Caco-2 (cell line): ENCODE data around the gene CAPZB. TPM values are rescaled to one million over a fixed set of nuclear protein-coding genes. Genes with fewer than 3 reads are reported as not detected.

Experiments used
- BruUV-seq: library from RNA; stranded (reverse); fragments of 400-500 nt; replicated peaks from 2 replicates; lab custom pipeline; 2021; lab: Mats Ljungman, UMichigan
- CTCF ChIA-PET: fragments of 300-600 bp; sonication (Branson Sonifier 250); formaldehyde crosslinking; loops from one replicate; lab custom pipeline; 2022; ENCODE audit warnings: antibody characterized with exemption; lab: Charles Lee
- POLR2A ChIA-PET: fragments of 300-600 bp; sonication (Branson Sonifier 250); formaldehyde crosslinking; loops from one replicate; lab custom pipeline; 2022; ENCODE audit warnings: antibody characterized with exemption; lab: Charles Lee
- DNase-seq, 2 experiments: peaks; one replicate each; pipeline versions ENCODE4 v3.0.0 to v3.0.0-alpha.2; 2020 to 2022
- H3K27me3 ChIP-seq: replicated peaks from 2 replicates; pipeline ENCODE4 v1.6.0; 2011; ENCODE audit warnings: low read length; ENCODE audit not compliant: control insufficient read depth, insufficient read depth
- H3K36me3 ChIP-seq: 2 replicates; pipeline ENCODE4 v1.5.1; 2011; ENCODE audit warnings: low read length; ENCODE audit not compliant: control insufficient read depth, insufficient read depth
- H3K4me1 ChIP-seq: fragments of 250-450 bp; sonication (Bioruptor Pico); 2 replicates; pipeline ENCODE4 v1.5.1; 2020; ENCODE audit warnings: mild to moderate bottlenecking
- H3K4me3 ChIP-seq: 2 replicates; pipeline ENCODE4 v1.5.1; 2011; ENCODE audit warnings: low read depth, mild to moderate bottlenecking, control low read depth, low read length
- H3K9me3 ChIP-seq: fragments of 250-450 bp; sonication (Bioruptor Pico); 2 replicates; pipeline ENCODE4 v1.5.1; 2020; ENCODE audit warnings: mild to moderate bottlenecking, moderate library complexity
- H3K27ac Mint-ChIP-seq: one replicate; pipeline ENCODE4 v1.8.0; 2022; ENCODE audit warnings: mixed read lengths; ENCODE audit not compliant: unreplicated experiment
- H3K27me3 Mint-ChIP-seq: one replicate; pipeline ENCODE4 v1.8.0; 2022; ENCODE audit warnings: mixed read lengths; ENCODE audit not compliant: insufficient read depth, unreplicated experiment
- H3K36me3 Mint-ChIP-seq: one replicate; pipeline ENCODE4 v1.8.0; 2022; ENCODE audit warnings: mild to moderate bottlenecking, mixed read lengths; ENCODE audit not compliant: insufficient read depth, unreplicated experiment
- H3K4me1 Mint-ChIP-seq: one replicate; pipeline ENCODE4 v1.8.0; 2022; ENCODE audit warnings: low read depth, mixed read lengths; ENCODE audit not compliant: unreplicated experiment
- H3K4me3 Mint-ChIP-seq: one replicate; pipeline ENCODE4 v1.8.0; 2022; ENCODE audit warnings: mild to moderate bottlenecking, moderate library complexity, mixed read lengths; ENCODE audit not compliant: unreplicated experiment
- H3K9me3 Mint-ChIP-seq: one replicate; pipeline ENCODE4 v1.8.0; 2022; ENCODE audit warnings: mixed read lengths; ENCODE audit not compliant: unreplicated experiment
- intact Hi-C: fragments of 100-400 bp; cut with micrococcal nuclease; formaldehyde crosslinking; loops from one replicate; pipeline ENCODE4 v1.10.0; 2022; ENCODE audit not compliant: unreplicated experiment
- total RNA-seq: library from RNA; stranded (reverse); gene quantifications from 2 replicates; pipeline ENCODE4 v1.2.3, GENCODE V29; 2022
- TF ChIP-seq, protein P1 (sequence below), 2 experiments: fragments of 200-600 bp in 1 of 2; IDR thresholded peaks; 1 replicate in 1 of 2; 2 replicates in 1 of 2; pipeline versions ENCODE4 v1.5.1 to v1.8.0; 2011 to 2022; ENCODE audit warnings: antibody characterized with exemption in 1 of 2, control low read depth in 1 of 2, inconsistent platforms in 1 of 2, low read depth in 1 of 2, low read length in 1 of 2, mild to moderate bottlenecking in 1 of 2, moderate library complexity in 1 of 2; ENCODE audit not compliant: insufficient read depth in 1 of 2, severe bottlenecking in 1 of 2, unreplicated experiment in 1 of 2

Gene CAPZB
- total RNA-seq, 1 experiment from 2014 or later: 205 TPM

DNA sequence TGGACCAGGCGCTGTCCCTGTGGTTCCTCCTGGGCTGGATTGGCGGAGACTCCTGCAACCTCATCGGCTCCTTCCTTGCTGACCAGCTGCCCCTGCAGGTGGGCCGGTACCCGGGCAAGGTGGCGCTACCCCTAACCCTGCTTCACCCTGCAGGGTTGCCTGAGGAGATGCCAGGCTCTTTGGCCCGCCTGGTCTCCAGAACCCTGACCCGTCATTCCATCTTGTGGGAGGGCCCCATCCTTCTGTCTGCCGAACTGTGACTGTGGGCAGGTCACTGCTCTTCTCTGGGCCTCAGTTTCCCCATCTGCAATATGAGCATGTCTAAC, 160.7 kb downstream of the CAPZB start:
- ChIA-PET CTCF (no interaction called here), POLR2A (no interaction called here)
- no TSS peak for BruUV-seq
- Histone ChIP-seq H3K9me3 (no peaks in the 10 kb centered on the region), H3K4me3 (no peak overlapping the region), H3K4me1 (no peaks in the 10 kb centered on the region), H3K36me3 (no peaks in the 10 kb centered on the region; the same call in 1 of the 2 replicates), H3K27me3 (no peaks in the 10 kb centered on the region)
- DNase-seq: no peak
- intact Hi-C loops: no loop called here
- Mint-ChIP-seq H3K9me3 (no peaks in the 10 kb centered on the region), H3K4me3 (no peak overlapping the region), H3K27ac (no peak overlapping the region), H3K4me1 (no peaks in the 10 kb centered on the region), H3K36me3 (peaks cover 25% of the 10 kb centered on the region), H3K27me3 (no peaks in the 10 kb centered on the region)
- TF ChIP-seq, protein P1, sequence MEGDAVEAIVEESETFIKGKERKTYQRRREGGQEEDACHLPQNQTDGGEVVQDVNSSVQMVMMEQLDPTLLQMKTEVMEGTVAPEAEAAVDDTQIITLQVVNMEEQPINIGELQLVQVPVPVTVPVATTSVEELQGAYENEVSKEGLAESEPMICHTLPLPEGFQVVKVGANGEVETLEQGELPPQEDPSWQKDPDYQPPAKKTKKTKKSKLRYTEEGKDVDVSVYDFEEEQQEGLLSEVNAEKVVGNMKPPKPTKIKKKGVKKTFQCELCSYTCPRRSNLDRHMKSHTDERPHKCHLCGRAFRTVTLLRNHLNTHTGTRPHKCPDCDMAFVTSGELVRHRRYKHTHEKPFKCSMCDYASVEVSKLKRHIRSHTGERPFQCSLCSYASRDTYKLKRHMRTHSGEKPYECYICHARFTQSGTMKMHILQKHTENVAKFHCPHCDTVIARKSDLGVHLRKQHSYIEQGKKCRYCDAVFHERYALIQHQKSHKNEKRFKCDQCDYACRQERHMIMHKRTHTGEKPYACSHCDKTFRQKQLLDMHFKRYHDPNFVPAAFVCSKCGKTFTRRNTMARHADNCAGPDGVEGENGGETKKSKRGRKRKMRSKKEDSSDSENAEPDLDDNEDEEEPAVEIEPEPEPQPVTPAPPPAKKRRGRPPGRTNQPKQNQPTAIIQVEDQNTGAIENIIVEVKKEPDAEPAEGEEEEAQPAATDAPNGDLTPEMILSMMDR (IDR thresholded peaks at IDR 0.05; ENCODE audit: insufficient read depth in 1 of 2, low read depth in 1 of 2, low read length in 1 of 2, severe bottlenecking in 1 of 2, unreplicated experiment in 1 of 2): no peak

DNA sequence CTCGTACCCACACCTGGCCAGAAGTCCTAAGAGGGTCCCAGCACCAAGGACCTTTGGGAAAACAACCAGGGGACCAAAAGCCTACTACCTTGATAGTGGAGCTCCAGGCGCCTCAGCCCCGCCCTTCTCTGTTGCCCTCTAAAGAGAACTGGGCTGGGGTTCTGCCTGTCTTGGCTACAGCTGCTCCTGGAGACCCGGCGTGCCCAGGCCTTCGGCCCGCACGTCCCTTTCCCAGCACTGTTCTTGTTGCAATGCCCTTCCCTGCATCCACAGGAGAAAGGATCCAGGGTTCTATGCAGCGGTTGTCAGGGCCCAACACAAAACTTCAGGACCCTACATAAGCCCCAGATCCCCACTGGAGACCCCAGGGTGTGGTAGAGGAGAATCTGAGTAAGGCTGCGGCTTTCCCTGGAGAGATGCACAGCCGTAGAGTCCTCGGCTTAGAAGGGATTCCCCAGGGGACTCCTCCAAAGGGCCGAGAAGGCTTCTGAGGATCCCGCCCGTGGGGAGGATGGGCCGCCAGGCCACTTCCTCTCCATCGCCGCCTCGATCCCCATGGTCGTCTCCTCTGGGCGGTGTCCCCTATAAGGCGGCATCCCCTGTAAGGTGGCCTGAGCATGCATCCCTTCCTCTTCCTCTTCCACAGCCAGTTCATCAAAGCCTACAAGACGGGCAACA, 161.2 kb downstream of the CAPZB start:
- H3K4me1 ChIP-seq: no peaks in the 10 kb centered on the region
- no peaks in the 10 kb centered on the region for H3K9me3 ChIP-seq
- Mint-ChIP-seq H3K27me3 (no peaks in the 10 kb centered on the region), H3K36me3 (peaks cover 22% of the 10 kb centered on the region), H3K4me1 (no peaks in the 10 kb centered on the region), H3K4me3 (no peak overlapping the region), H3K9me3 (no peaks in the 10 kb centered on the region), H3K27ac (no peak overlapping the region)
- CTCF ChIA-PET: no interaction called here
- no peaks in the 10 kb centered on the region for H3K27me3 ChIP-seq
- POLR2A ChIA-PET: no interaction called here
- TF ChIP-seq, protein P1 (IDR thresholded peaks at IDR 0.05; ENCODE audit: insufficient read depth in 1 of 2, low read depth in 1 of 2, low read length in 1 of 2, severe bottlenecking in 1 of 2, unreplicated experiment in 1 of 2): no peak
- H3K36me3 ChIP-seq: no peaks in the 10 kb centered on the region; the same call in 1 of the 2 replicates
- intact Hi-C loops: no loop called here
- DNase-seq: no peak
- BruUV-seq: no TSS peak
- no peak overlapping the region for H3K4me3 ChIP-seq

DNA sequence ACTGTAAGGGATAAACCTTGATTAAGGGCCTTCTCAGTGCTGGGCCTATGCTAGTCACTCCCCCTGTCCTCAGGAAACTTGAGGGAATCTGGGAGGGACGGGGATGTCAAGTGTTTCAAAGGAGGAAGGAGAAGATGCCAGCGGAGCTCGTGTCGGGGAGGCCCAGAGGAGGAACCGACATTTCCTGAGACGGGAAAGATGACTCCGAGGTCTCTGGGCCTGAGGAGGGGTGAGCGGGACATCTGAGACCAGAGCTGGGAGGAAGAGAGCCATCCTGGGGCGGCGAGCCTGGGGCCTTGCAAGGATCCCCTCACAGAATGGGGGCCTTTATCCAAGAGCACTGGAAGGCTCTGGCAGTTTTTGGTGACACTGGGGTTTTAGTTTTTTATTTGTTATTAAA, 162.9 kb downstream of the CAPZB start:
- H3K27me3 Mint-ChIP-seq: no peaks in the 10 kb centered on the region
- H3K36me3 Mint-ChIP-seq: peaks cover 14% of the 10 kb centered on the region
- intact Hi-C loops: no loop called here
- H3K9me3 Mint-ChIP-seq: no peaks in the 10 kb centered on the region
- H3K9me3 ChIP-seq: no peaks in the 10 kb centered on the region
- no peak overlapping the region for H3K4me3 ChIP-seq
- BruUV-seq: no TSS peak
- H3K4me3 Mint-ChIP-seq: no peak overlapping the region
- TF ChIP-seq, protein P1 (IDR thresholded peaks at IDR 0.05; ENCODE audit: insufficient read depth in 1 of 2, low read depth in 1 of 2, low read length in 1 of 2, severe bottlenecking in 1 of 2, unreplicated experiment in 1 of 2): no peak
- H3K36me3 ChIP-seq: no peaks in the 10 kb centered on the region; the same call in 1 of the 2 replicates
- no peak overlapping the region for H3K27ac Mint-ChIP-seq
- no peaks in the 10 kb centered on the region for H3K27me3 ChIP-seq
- ChIA-PET POLR2A (no interaction called here), CTCF (interaction anchor here (0.6 kb wide), 1 partner anchor 35 kb away, joined by 3 read pairs; no protein-coding TSS in a partner anchor)
- no peaks in the 10 kb centered on the region for H3K4me1 Mint-ChIP-seq
- no peaks in the 10 kb centered on the region for H3K4me1 ChIP-seq
- DNase-seq: no peak
